ENCODE measurements around the gene PLSCR4. TPM values are rescaled to one million over a fixed set of nuclear protein-coding genes. Genes with fewer than 3 reads are reported as not detected.

PLSCR4 gene
- total and polyA plus RNA-seq, 9 of the 15 experiments (the other 6 are each of a cell fraction or from before 2014, with no cell fraction given): 0.11 to 0.68 (median 0.21) TPM

DNA sequence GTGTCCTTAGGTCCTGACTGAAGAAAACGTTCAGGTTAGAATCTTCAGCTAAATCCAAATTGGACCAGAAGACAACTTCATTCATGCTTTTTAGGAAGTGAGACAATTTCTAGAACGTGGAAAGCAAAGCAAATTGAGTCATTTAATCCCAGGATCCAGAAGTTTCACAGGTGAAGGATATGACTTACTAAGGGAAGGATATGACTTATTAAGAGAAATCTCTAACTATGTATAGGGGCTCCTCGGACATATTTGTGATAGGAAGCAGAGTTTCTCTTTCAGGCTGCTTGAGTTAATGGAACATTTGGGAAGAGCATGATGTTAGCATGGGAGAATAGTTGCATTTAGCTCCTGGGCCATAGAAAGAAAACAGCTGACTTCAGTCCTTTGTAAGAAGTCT, 73.8 kb downstream of the PLSCR4 start:
- H3K79me2 ChIP-seq (ENCODE audit: control insufficient read depth, insufficient read depth, low read length): no peaks in the 10 kb centered on the region
- ATAC-seq: no peak
- no peaks in the 10 kb centered on the region for H4K20me1 ChIP-seq (replicated peaks; ENCODE audit: control insufficient read depth, insufficient read depth, low read length)
- TF ChIP-seq FUS (optimal IDR thresholded peaks at IDR 0.05; ENCODE audit: low read depth, low read length) (no peak), HDAC3 (IDR thresholded peaks at IDR 0.05; ENCODE audit: borderline replicate concordance, partially characterized antibody) (no peak), RBM15 (IDR thresholded peaks at IDR 0.05; ENCODE audit: insufficient read depth, low read length) (no peak)
- TF ChIP-seq, protein P1, sequence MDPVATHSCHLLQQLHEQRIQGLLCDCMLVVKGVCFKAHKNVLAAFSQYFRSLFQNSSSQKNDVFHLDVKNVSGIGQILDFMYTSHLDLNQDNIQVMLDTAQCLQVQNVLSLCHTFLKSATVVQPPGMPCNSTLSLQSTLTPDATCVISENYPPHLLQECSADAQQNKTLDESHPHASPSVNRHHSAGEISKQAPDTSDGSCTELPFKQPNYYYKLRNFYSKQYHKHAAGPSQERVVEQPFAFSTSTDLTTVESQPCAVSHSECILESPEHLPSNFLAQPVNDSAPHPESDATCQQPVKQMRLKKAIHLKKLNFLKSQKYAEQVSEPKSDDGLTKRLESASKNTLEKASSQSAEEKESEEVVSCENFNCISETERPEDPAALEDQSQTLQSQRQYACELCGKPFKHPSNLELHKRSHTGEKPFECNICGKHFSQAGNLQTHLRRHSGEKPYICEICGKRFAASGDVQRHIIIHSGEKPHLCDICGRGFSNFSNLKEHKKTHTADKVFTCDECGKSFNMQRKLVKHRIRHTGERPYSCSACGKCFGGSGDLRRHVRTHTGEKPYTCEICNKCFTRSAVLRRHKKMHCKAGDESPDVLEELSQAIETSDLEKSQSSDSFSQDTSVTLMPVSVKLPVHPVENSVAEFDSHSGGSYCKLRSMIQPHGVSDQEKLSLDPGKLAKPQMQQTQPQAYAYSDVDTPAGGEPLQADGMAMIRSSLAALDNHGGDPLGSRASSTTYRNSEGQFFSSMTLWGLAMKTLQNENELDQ (CRISPR knock-in tag; IDR thresholded peaks at IDR 0.05; ENCODE audit: borderline replicate concordance): no peak
- no peak for DNase-seq (ENCODE audit: extremely low read depth in 1 of 4, low spot score in 3 of 4)
- H3K4me1 ChIP-seq (replicated peaks in 1 of 2; ENCODE audit: control insufficient read depth in 2 of 2, insufficient read depth in 2 of 2, low read length in 2 of 2): no peaks in the 10 kb centered on the region
- H3K4me2 ChIP-seq (ENCODE audit: insufficient read depth, low read length): no peak overlapping the region
- H3K9ac ChIP-seq (ENCODE audit: insufficient read depth in 1 of 2, low read depth in 2 of 2, low read length in 2 of 2): no peak overlapping the region
- no peak overlapping the region for H3K27ac ChIP-seq (ENCODE audit: extremely low read depth, low read depth, low read length)
- in situ Hi-C loops (cut with MboI) (no loop called here), intact Hi-C loops (cut with micrococcal nuclease) (no loop called here)
- FAIRE-seq: no peak
- no peaks in the 10 kb centered on the region for H3K9me3 ChIP-seq (replicated peaks; ENCODE audit: control insufficient read depth, insufficient read depth, low read depth, low read length)
- no peaks in the 10 kb centered on the region for H3K27me3 ChIP-seq (ENCODE audit: control insufficient read depth in 2 of 2, insufficient read depth in 2 of 2, low read length in 2 of 2)
- 0% methylated on average over 3 of the region's 3 CpGs for WGBS (ENCODE audit: insufficient coverage, low coverage, missing lambda C conversion rate)
- no peak overlapping the region for H2AFZ ChIP-seq (ENCODE audit: low read depth, low read length)
- CTCF ChIA-PET (ENCODE audit: low intra/inter-chr PET ratio): no interaction called here
- H3K9me1 ChIP-seq (ENCODE audit: control insufficient read depth, insufficient read depth, low read length): no peaks in the 10 kb centered on the region
- H3K36me3 ChIP-seq (ENCODE audit: control insufficient read depth, insufficient read depth, low read length): no peaks in the 10 kb centered on the region
- H3K4me3 ChIP-seq: no peak overlapping the region
- no TSS peak for BruUV-seq (replicated peaks)
- POLR2A ChIA-PET: interaction anchor here (0.8 kb wide), 1 partner anchor 15 kb away, joined by 4 read pairs; no protein-coding TSS in a partner anchor
